H9 (cell line): ENCODE results near the gene ARHGAP35. TPM values are rescaled to one million over a fixed set of nuclear protein-coding genes. Genes with fewer than 3 reads are reported as not detected.

Source experiments
- DNase-seq: peaks from one replicate; pipeline ENCODE4 v3.0.0-alpha.2; 2017
- H2AFZ ChIP-seq: one replicate; pipeline ENCODE4 v1.6.1; 2013; ENCODE audit warnings: mild to moderate bottlenecking, low read length, control low read depth, moderate library complexity
- H2AK5ac ChIP-seq: 2 replicates; pipeline ENCODE4 v1.6.1; 2013; ENCODE audit warnings: low read length, control low read depth, mixed read lengths; ENCODE audit not compliant: insufficient read length
- H2BK120ac ChIP-seq: one replicate; pipeline ENCODE4 v1.6.1; 2013; ENCODE audit warnings: low read depth, mild to moderate bottlenecking, low read length, control low read depth, inconsistent platforms; ENCODE audit not compliant: poor library complexity, severe bottlenecking
- H2BK12ac ChIP-seq: 2 replicates; pipeline ENCODE4 v1.6.1; 2013; ENCODE audit warnings: low read length, control low read depth, mixed read lengths, low read depth; ENCODE audit not compliant: insufficient read length
- H2BK15ac ChIP-seq: 2 replicates; pipeline ENCODE4 v1.6.1; 2013; ENCODE audit warnings: low read depth, low read length, control low read depth
- H2BK20ac ChIP-seq: one replicate; pipeline ENCODE4 v1.6.1; 2013; ENCODE audit warnings: low read depth, mild to moderate bottlenecking, low read length, control low read depth, inconsistent platforms; ENCODE audit not compliant: poor library complexity, severe bottlenecking
- H2BK5ac ChIP-seq: 2 replicates; pipeline ENCODE4 v1.6.1; 2013; ENCODE audit warnings: low read length, control low read depth, mixed read lengths; ENCODE audit not compliant: insufficient read length
- H3K14ac ChIP-seq: 2 replicates; pipeline ENCODE4 v1.6.1; 2013; ENCODE audit warnings: low read length, control low read depth; ENCODE audit not compliant: insufficient read depth
- H3K18ac ChIP-seq: 2 replicates; pipeline ENCODE4 v1.6.1; 2013; ENCODE audit warnings: low read depth, mild to moderate bottlenecking, mixed read lengths, low read length, control low read depth; ENCODE audit not compliant: insufficient read length
- H3K23ac ChIP-seq: 2 replicates; pipeline ENCODE4 v1.6.1; 2013; ENCODE audit warnings: low read length, control low read depth, mixed read lengths, low read depth; ENCODE audit not compliant: insufficient read length
- H3K23me2 ChIP-seq: 2 replicates; pipeline ENCODE4 v1.6.1; 2013; ENCODE audit warnings: low read depth, mild to moderate bottlenecking, mixed read lengths, low read length, control low read depth; ENCODE audit not compliant: insufficient read length, poor library complexity, severe bottlenecking
- H3K27ac ChIP-seq: 2 replicates; pipeline ENCODE4 v1.5.1; 2013; ENCODE audit warnings: low read length, control low read depth, mixed read lengths, low read depth; ENCODE audit not compliant: insufficient read length
- H3K27me3 ChIP-seq: 2 replicates; pipeline ENCODE4 v1.6.1; 2013; ENCODE audit warnings: low read length, control low read depth, inconsistent platforms; ENCODE audit not compliant: insufficient read depth
- H3K4ac ChIP-seq: 2 replicates; pipeline ENCODE4 v1.6.1; 2013; ENCODE audit warnings: low read depth, mild to moderate bottlenecking, control low read depth, inconsistent platforms, low read length, moderate library complexity
- H3K4me1 ChIP-seq: 2 replicates; pipeline ENCODE4 v1.6.1; 2013; ENCODE audit warnings: low read length, control low read depth, inconsistent platforms; ENCODE audit not compliant: insufficient read depth
- H3K4me2 ChIP-seq: 2 replicates; pipeline ENCODE4 v1.6.1; 2013; ENCODE audit warnings: low read length, control low read depth, mixed read lengths; ENCODE audit not compliant: insufficient read length, insufficient read depth
- H3K56ac ChIP-seq: 2 replicates; pipeline ENCODE4 v1.6.1; 2013; ENCODE audit warnings: low read depth, mild to moderate bottlenecking, mixed read lengths, low read length, control low read depth; ENCODE audit not compliant: insufficient read length
- H3K79me1 ChIP-seq: 2 replicates; pipeline ENCODE4 v1.6.1; 2013; ENCODE audit warnings: low read depth, mild to moderate bottlenecking, moderate library complexity, low read length, control low read depth, inconsistent platforms; ENCODE audit not compliant: insufficient read depth, poor library complexity, severe bottlenecking
- H3K79me2 ChIP-seq: 2 replicates; pipeline ENCODE4 v1.6.1; 2013; ENCODE audit warnings: low read length, control low read depth, inconsistent platforms; ENCODE audit not compliant: insufficient read depth
- H3K9ac ChIP-seq: 2 replicates; pipeline ENCODE4 v1.6.1; 2013; ENCODE audit warnings: low read length, control low read depth, mixed read lengths; ENCODE audit not compliant: insufficient read length; ENCODE audit errors: extremely low read depth
- H3K9me3 ChIP-seq: one replicate; pipeline ENCODE4 v1.6.1; 2013; ENCODE audit warnings: low read depth, low read length, inconsistent platforms; ENCODE audit not compliant: control insufficient read depth
- H3T11ph ChIP-seq: one replicate; pipeline ENCODE4 v1.6.1; 2013; ENCODE audit warnings: mild to moderate bottlenecking, low read length, control low read depth, inconsistent platforms
- H4K20me1 ChIP-seq: one replicate; pipeline ENCODE4 v1.6.1; 2013; ENCODE audit not compliant: control insufficient read depth, insufficient read length, insufficient read depth
- H4K5ac ChIP-seq: 2 replicates; pipeline ENCODE4 v1.6.1; 2013; ENCODE audit warnings: low read depth, mild to moderate bottlenecking, mixed read lengths, low read length, control low read depth; ENCODE audit not compliant: insufficient read length
- H4K8ac ChIP-seq: replicated peaks from 2 replicates; pipeline ENCODE4 v1.6.1; 2013; ENCODE audit warnings: low read length, control low read depth, mixed read lengths, low read depth; ENCODE audit not compliant: insufficient read length
- H4K91ac ChIP-seq: 2 replicates; pipeline ENCODE4 v1.6.1; 2013; ENCODE audit warnings: low read depth, mild to moderate bottlenecking, moderate library complexity, mixed read lengths, low read length, control low read depth; ENCODE audit not compliant: insufficient read length
- H3K27ac Mint-ChIP-seq, 3 experiments: 2 replicates in 2 of 3; 3 replicates in 1 of 3; pipeline ENCODE4 v1.8.0; 2020 to 2021; ENCODE audit warnings: mixed read lengths in 3 of 3, mild to moderate bottlenecking in 1 of 3, moderate library complexity in 1 of 3
- H3K27me3 Mint-ChIP-seq: 2 replicates; pipeline ENCODE4 v1.8.0; 2021; ENCODE audit warnings: low read depth, mild to moderate bottlenecking, moderate library complexity, mixed read lengths
- H3K36me3 Mint-ChIP-seq, 3 experiments: 2 replicates in 2 of 3; 3 replicates in 1 of 3; pipeline ENCODE4 v1.8.0; 2020 to 2021; ENCODE audit warnings: low read depth in 3 of 3, mixed read lengths in 3 of 3; ENCODE audit not compliant: insufficient read depth in 1 of 3
- H3K4me1 Mint-ChIP-seq, 2 experiments: 2 replicates each; pipeline ENCODE4 v1.8.0; 2020; ENCODE audit warnings: mixed read lengths in 2 of 2
- H3K4me3 Mint-ChIP-seq, 2 experiments: 2 replicates in 1 of 2; 3 replicates in 1 of 2; pipeline ENCODE4 v1.8.0; 2020 to 2021; ENCODE audit warnings: mild to moderate bottlenecking in 2 of 2, mixed read lengths in 2 of 2, moderate library complexity in 1 of 2
- H3K9me3 Mint-ChIP-seq, 2 experiments: 2 replicates in 1 of 2; 3 replicates in 1 of 2; pipeline ENCODE4 v1.8.0; 2020; ENCODE audit warnings: mild to moderate bottlenecking in 2 of 2, mixed read lengths in 2 of 2, moderate library complexity in 1 of 2
- WGBS: extraction: QIAGEN DNeasy Blood & Tissue Kit; methylation state at CpG from one replicate; pipeline ENCODE4 v1.1.7; 2013; ENCODE audit warnings: missing lambda C conversion rate, low lambda C conversion rate, mixed read lengths; ENCODE audit not compliant: insufficient read length; ENCODE audit errors: extremely low coverage; 5-methylcytosine and 5-hydroxymethylcytosine counted together
- total RNA-seq: library from RNA; stranded (reverse); gene quantifications from 2 replicates; pipeline ENCODE4 v1.2.1, GENCODE V29; 2021
- TF ChIP-seq, protein P1 (sequence below): fragments of 200-600 bp; sonication (generic); conservative IDR thresholded peaks from 3 replicates; pipeline ENCODE4 v1.8.0; 2021; ENCODE audit warnings: antibody characterized with exemption, mild to moderate bottlenecking

ARHGAP35 gene
- total RNA-seq, 1 experiment from 2014 or later: 49.8 TPM

DNA sequence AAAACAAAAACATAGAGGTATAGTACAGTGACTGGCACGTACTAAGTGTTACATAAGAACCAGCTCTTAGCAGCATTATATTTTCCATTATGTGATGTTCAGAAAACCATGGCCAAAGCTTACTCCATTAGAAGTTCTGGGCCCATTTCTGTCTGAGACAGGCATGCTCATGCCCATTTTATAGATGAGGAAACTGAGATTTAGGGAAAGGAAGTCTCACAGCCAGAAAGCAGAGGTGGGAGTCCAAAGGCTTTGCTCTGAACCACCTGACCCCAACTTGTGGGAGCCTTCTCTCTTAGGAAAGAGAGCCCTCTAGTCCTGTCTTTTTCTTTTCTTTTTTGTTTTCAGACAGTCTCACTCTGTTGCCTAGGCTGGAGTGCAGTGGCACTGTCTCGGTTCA lies 12.4 kb upstream of the ARHGAP35 start:
- H3K79me1 ChIP-seq: no peaks in the 10 kb centered on the region

More for the DNA sequence above, 12.4 kb upstream of the ARHGAP35 start:
- H3K4me1 Mint-ChIP-seq: peaks cover 11 to 12% of the 10 kb centered on the region in 2 experiments
- Histone ChIP-seq H3K9ac (no peak overlapping the region), H4K8ac (no peak overlapping the region), H3K27me3 (no peaks in the 10 kb centered on the region), H4K20me1 (no peaks in the 10 kb centered on the region), H2BK120ac (no peak overlapping the region), H3T11ph (no peak overlapping the region), H3K23me2 (peaks cover 4% of the 10 kb centered on the region), H2BK5ac (no peak overlapping the region), H2BK12ac (no peak overlapping the region), H2AFZ (no peak overlapping the region), H3K4me2 (no peak overlapping the region), H3K9me3 (no peaks in the 10 kb centered on the region), H3K18ac (no peak overlapping the region), H4K91ac (no peak overlapping the region), H2BK20ac (no peak overlapping the region), H2AK5ac (no peak overlapping the region), H3K27ac (no peak overlapping the region), H3K56ac (no peak overlapping the region), H3K4ac (no peak overlapping the region), H2BK15ac (no peak overlapping the region), H3K14ac (no peak overlapping the region), H3K79me2 (no peaks in the 10 kb centered on the region; the same call in 1 of the 2 replicates), H3K4me1 (no peaks in the 10 kb centered on the region), H3K23ac (no peak overlapping the region), H4K5ac (no peak overlapping the region)
- H3K27me3 Mint-ChIP-seq: no peaks in the 10 kb centered on the region; the same call in 1 of the 2 replicates
- peaks cover 9 to 22% (median 20%) of the 10 kb centered on the region in 3 experiments; a peak in 6 of 7 replicates for H3K36me3 Mint-ChIP-seq
- no peak for DNase-seq
- peak overlapping the region in 1 of 2 experiments; percentile 92; a peak in 1 of 5 replicates for H3K4me3 Mint-ChIP-seq
- peak overlapping the region in 1 of 3 experiments; percentile 59; a peak in 1 of 7 replicates for H3K27ac Mint-ChIP-seq
- TF ChIP-seq, protein P1, sequence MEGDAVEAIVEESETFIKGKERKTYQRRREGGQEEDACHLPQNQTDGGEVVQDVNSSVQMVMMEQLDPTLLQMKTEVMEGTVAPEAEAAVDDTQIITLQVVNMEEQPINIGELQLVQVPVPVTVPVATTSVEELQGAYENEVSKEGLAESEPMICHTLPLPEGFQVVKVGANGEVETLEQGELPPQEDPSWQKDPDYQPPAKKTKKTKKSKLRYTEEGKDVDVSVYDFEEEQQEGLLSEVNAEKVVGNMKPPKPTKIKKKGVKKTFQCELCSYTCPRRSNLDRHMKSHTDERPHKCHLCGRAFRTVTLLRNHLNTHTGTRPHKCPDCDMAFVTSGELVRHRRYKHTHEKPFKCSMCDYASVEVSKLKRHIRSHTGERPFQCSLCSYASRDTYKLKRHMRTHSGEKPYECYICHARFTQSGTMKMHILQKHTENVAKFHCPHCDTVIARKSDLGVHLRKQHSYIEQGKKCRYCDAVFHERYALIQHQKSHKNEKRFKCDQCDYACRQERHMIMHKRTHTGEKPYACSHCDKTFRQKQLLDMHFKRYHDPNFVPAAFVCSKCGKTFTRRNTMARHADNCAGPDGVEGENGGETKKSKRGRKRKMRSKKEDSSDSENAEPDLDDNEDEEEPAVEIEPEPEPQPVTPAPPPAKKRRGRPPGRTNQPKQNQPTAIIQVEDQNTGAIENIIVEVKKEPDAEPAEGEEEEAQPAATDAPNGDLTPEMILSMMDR: no peak
- no CpG with 5 or more reads among the region's 2 CpGs for WGBS
- no peaks in the 10 kb centered on the region for H3K9me3 Mint-ChIP-seq
